ENCODE data around the gene VAV2. TPM values are rescaled to one million over a fixed set of nuclear protein-coding genes. Genes with fewer than 3 reads are reported as not detected.

Gene VAV2
- total and polyA plus RNA-seq, 8 donors: 25.3 to 44.1 (median 35.5) TPM

- DNase-seq (no peak), ATAC-seq (no peak)
- H3K9me3 ChIP-seq: no peaks in the 10 kb centered on the region
- H3K27ac ChIP-seq: no peak overlapping the region
- no peaks in the 10 kb centered on the region for H3K36me3 ChIP-seq
- no peaks in the 10 kb centered on the region for H3K27me3 ChIP-seq
- H3K4me1 ChIP-seq: no peaks in the 10 kb centered on the region
- no peak overlapping the region for H3K4me3 ChIP-seq
- intact Hi-C loops (cut with DNase I): no loop called here
- no peak for TF ChIP-seq CTCF (IDR thresholded peaks at IDR 0.05)
Measured at GRCh38 chr9:133894377-133895321, 97.5 kb downstream of the VAV2 start.

GRCh38 chr9:133893191-133893994 lies 98.7 kb downstream of the VAV2 start:
- no peak for TF ChIP-seq CTCF (IDR thresholded peaks at IDR 0.05)
- no peaks in the 10 kb centered on the region for H3K27me3 ChIP-seq
- no peaks in the 10 kb centered on the region for H3K36me3 ChIP-seq
- H3K4me1 ChIP-seq: no peaks in the 10 kb centered on the region
- DNase-seq (no peak), ATAC-seq (no peak)
- H3K4me3 ChIP-seq: no peak overlapping the region
- intact Hi-C loops (cut with DNase I): no loop called here
- H3K9me3 ChIP-seq: no peaks in the 10 kb centered on the region
- no peak overlapping the region for H3K27ac ChIP-seq

- intact Hi-C loops (cut with DNase I): no loop called here
- Histone ChIP-seq H3K27me3 (no peaks in the 10 kb centered on the region), H3K36me3 (no peaks in the 10 kb centered on the region), H3K27ac (no peak overlapping the region), H3K4me1 (no peaks in the 10 kb centered on the region), H3K9me3 (no peaks in the 10 kb centered on the region), H3K4me3 (no peak overlapping the region)
- ATAC-seq (no peak), DNase-seq (no peak)
- TF ChIP-seq CTCF (IDR thresholded peaks at IDR 0.05): no peak
Measured at GRCh38 chr9:133892193-133892920, 99.8 kb downstream of the VAV2 start.

- Histone ChIP-seq H3K4me3 (no peak overlapping the region), H3K9me3 (no peaks in the 10 kb centered on the region), H3K27ac (no peak overlapping the region), H3K36me3 (no peaks in the 10 kb centered on the region), H3K4me1 (no peaks in the 10 kb centered on the region), H3K27me3 (no peaks in the 10 kb centered on the region)
- no peak for TF ChIP-seq CTCF (IDR thresholded peaks at IDR 0.05)
- DNase-seq (no peak), ATAC-seq (no peak)
- intact Hi-C loops (cut with DNase I): no loop called here
Measured at GRCh38 chr9:133891741-133892140, 100.4 kb downstream of the VAV2 start.

Data from left lung (tissue), 10 donors.